Fibroblast of villous mesenchyme (primary cell): ENCODE measurements around the gene RBPMS2. TPM values are rescaled to one million over a fixed set of nuclear protein-coding genes. Genes with fewer than 3 reads are reported as not detected.

Experiments used
- DNase-seq: peaks from one replicate; pipeline ENCODE4 v3.0.0-alpha.2; 2010; ENCODE audit warnings: low read depth
- H3K4me3 ChIP-seq: 2 replicates; pipeline ENCODE4 v1.5.1; 2011; ENCODE audit warnings: low read depth, mild to moderate bottlenecking, low read length
- total RNA-seq: library from RNA; depleted of rRNA; stranded (reverse); fragments of >200 nt; gene quantifications from 2 replicates; pipeline ENCODE4 v1.2.3, GENCODE V29; 2012
- TF ChIP-seq, protein P1 (sequence below): IDR thresholded peaks from 2 replicates; pipeline ENCODE4 v1.5.1; 2012; ENCODE audit warnings: low read depth, mild to moderate bottlenecking, low read length; ENCODE audit not compliant: insufficient read depth

The RBPMS2 gene
- total RNA-seq, 1 donor = not detected

DNA sequence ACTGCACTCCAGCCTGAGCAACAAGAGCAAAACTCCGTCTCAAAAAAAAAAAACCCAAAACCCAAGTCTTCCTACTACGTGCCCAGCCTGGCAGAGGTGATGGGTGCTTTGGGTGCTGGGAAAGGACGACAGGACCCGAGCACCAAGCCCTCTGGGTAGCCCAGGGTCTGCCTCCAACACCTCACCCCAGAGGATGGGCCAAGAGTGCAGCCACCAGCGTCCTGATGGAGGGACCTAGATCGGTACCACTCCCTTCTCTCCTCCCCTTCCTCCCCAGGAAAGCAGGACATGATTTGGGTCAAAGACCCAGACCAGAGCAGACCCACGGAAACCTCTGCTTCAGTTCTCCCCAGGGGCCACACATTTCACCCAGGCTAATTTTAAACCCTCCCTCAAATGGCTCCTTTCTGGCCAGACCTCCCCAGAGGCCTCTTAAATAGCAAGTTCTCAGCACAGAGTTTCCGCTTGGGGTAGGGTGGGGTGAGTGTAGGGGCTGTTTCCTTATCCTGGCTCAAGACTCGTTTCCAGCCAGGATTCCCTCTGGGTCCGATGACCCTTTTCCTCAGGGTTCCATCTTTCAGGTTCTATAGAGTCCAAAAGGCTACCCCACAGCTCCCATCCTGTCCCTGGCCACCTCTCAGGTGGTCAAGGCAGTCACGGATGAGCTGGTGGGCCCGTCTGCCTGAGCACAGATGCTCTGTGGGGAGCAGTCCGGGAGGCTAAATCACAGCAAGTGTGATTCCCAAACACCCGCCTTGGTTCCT is 20.5 kb downstream of the RBPMS2 start:
- TF ChIP-seq, protein P1, sequence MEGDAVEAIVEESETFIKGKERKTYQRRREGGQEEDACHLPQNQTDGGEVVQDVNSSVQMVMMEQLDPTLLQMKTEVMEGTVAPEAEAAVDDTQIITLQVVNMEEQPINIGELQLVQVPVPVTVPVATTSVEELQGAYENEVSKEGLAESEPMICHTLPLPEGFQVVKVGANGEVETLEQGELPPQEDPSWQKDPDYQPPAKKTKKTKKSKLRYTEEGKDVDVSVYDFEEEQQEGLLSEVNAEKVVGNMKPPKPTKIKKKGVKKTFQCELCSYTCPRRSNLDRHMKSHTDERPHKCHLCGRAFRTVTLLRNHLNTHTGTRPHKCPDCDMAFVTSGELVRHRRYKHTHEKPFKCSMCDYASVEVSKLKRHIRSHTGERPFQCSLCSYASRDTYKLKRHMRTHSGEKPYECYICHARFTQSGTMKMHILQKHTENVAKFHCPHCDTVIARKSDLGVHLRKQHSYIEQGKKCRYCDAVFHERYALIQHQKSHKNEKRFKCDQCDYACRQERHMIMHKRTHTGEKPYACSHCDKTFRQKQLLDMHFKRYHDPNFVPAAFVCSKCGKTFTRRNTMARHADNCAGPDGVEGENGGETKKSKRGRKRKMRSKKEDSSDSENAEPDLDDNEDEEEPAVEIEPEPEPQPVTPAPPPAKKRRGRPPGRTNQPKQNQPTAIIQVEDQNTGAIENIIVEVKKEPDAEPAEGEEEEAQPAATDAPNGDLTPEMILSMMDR = no peak
- DNase-seq = no peak

DNA sequence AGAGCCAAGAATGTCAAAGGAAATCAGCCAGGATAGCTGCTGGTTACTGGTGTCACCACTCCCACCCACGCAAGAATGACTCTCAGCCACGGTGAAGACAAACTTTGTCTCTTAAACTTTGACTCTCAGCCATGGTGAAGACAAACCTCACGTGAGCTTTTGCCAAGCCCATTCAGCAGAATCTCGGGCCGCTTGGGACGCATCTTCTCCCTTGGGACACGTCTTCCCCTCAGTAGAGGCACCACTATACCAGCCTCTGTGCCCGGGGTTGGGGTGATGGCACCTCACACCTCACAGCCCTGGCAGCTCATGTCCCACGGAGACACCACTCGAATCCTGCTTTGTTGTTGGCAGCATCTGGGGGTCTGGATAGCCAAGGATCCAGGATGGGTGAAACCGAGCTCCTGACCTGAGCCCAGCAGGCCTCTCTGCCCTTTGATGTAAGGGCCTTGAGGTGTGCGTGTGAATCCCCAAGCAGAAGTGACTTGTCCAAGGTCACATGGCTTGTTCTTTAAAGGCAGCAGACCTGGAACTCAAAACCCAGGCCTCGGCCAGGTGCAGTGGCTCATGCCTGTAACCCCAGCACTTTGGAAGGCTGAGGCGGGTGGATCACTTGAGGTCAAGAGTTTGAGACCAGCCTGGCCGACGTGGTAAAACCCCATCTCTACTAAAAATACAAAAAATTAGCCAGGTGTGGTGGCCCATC is 21.8 kb downstream of the RBPMS2 start:
- TF ChIP-seq, protein P1 = no peak
- no peak for DNase-seq

More for the DNA sequence above, 20.5 kb downstream of the RBPMS2 start:
- H3K4me3 ChIP-seq = no peak overlapping the region

DNA sequence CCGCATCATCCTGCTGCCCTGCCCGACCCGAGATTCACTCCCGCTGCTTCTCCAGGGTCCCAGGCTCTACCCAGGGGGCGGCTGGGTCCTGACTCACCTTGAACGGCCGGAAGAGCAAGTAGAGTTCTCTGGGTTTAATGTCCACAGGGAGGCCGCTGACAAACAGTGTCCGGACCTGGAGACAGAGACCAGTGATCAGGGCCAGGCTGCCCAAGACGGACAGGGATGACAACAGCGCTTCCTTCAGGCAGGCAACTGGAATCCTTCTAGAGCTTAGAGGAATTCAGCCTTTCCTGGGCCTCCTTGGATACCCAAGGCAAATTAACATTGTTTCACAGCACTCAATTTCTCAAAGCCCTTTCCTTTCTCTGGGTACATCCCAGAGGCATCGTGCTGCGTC is 23.9 kb downstream of the RBPMS2 start:
- no peak for DNase-seq
- no peak overlapping the region for H3K4me3 ChIP-seq

More for the DNA sequence above, 21.8 kb downstream of the RBPMS2 start:
- no peak overlapping the region for H3K4me3 ChIP-seq

DNA sequence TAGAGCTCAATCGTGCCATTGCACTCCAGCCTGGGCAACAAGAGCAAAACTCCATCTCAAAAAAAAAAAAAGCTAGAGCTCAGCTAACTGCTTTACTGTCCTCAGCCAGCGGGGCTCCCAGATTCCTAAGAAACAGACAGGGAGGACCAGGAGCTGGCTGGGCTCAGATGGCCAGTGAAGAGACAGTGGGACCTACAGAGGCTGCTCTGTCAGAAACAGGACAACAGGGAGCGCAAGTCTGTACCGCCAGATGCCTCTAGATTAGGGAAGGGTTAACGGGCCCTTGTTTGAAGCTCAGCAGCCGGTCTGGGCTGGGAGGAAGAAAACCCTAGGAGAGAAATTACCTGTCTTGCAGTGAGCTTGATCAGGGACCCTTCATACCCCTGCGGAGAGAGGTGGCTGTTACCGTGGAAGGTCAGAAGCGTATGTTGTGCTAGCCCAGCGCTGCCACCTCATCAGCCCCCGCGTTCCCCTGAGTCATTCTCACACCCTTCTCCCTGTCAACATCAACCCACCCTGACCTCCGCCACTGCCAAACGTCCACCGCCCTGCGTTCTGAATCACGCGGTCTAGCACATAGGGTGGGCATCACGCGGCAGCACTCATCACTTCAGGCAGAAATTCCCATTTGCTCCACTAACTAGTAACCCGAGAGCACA is 25.3 kb downstream of the RBPMS2 start:
- no peak overlapping the region for H3K4me3 ChIP-seq
- TF ChIP-seq, protein P1 = peak; percentile 20
- DNase-seq = peak; percentile 20

More for the DNA sequence above, 23.9 kb downstream of the RBPMS2 start:
- TF ChIP-seq, protein P1 = no peak

DNA sequence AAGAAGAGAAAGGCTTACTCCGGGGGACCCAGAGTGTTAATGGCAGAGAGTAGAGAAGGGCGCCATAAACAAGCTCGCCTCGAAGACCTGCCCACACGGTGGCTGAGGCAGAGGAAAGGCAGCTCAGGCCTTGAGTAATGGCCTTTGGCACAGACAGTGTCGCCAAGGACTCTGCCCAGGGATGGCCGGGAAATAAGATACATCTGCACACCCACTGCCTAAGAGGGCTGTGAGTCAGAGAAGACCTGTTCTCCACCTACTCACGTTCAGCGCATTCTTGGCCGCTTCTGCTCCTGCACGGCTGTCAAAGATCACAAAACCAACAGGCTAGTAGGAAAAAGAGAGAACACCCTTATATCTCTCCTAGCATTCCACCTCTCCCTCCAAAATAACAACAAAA is 26.2 kb downstream of the RBPMS2 start:
- DNase-seq = peak; percentile 4
- H3K4me3 ChIP-seq = no peak overlapping the region
- TF ChIP-seq, protein P1 = no peak

DNA sequence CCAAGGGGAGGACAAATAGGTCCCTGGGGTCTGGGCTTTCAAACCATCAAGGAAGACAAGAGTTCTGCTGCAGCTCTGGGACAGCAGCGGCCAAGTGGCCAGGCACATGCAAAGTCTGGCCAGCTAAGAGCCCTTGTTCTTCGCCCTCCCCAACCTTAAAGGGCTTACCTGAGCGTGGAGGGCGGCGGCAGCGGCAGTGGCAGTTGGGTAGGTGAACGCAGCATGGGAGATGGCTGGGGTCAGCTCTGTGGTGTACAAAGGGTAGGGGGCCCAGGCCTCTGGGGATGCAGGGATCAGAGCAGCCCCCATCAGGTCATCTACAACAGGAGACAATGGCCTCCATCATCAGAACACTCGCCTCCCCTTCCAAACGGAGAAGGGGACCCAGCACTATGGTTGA is 27.1 kb downstream of the RBPMS2 start:
- no peak for DNase-seq
- TF ChIP-seq, protein P1 = no peak
- no peak overlapping the region for H3K4me3 ChIP-seq
